Pericardium fibroblast (primary cell): ENCODE results near the gene BCKDK. TPM values are rescaled to one million over a fixed set of nuclear protein-coding genes. Genes with fewer than 3 reads are reported as not detected.

Experiments used
- total RNA-seq: library from RNA; depleted of rRNA; stranded (reverse); fragments of >200 nt; gene quantifications from 2 replicates; pipeline ENCODE4 v1.2.3, GENCODE V29; 2015

The BCKDK gene
- 51.4 and 68.6 TPM in 2 replicates for total RNA-seq

DNA sequence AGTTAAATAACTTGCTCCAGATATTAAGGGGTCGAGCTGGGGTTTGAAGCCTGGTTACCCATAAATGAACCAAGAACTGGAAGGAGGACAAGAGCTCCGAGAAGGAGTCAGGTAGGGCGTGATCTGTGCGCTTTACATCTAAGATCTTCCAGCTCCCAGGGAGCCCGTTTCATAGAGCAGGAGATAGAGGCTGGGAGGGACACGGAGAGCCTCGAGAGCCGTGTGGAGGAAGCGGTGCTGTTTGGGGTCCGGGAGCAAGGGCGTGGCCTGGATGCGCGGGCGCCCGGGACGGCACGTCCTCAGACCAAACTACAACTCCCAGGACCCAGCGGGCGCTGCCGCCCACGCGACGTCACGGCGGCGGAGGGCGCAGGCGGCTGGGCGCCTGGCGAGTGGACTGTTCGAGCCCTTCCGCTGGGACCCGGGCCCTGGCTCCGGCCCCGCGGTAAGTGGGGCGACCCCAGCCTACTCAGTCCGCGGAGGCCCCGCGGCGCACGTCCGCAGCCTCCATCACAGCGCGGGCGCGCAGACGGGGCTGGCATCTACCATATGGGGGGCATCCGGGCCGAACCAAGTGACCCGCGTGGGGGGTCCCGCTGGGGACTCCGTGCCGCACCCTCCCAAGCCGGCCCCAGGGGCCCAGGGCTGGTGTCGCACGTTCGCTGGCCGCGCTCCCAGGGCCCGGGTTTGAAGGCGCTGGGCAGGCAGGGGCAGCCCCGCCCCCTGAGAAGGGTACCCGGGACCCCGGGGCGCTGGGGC, at the start of gene BCKDK:
Gene BCKDK (plus strand): TSS at position 352 of the 759 bp plus-strand sequence. CDS start 838 bp downstream, outside the sequence.

DNA sequence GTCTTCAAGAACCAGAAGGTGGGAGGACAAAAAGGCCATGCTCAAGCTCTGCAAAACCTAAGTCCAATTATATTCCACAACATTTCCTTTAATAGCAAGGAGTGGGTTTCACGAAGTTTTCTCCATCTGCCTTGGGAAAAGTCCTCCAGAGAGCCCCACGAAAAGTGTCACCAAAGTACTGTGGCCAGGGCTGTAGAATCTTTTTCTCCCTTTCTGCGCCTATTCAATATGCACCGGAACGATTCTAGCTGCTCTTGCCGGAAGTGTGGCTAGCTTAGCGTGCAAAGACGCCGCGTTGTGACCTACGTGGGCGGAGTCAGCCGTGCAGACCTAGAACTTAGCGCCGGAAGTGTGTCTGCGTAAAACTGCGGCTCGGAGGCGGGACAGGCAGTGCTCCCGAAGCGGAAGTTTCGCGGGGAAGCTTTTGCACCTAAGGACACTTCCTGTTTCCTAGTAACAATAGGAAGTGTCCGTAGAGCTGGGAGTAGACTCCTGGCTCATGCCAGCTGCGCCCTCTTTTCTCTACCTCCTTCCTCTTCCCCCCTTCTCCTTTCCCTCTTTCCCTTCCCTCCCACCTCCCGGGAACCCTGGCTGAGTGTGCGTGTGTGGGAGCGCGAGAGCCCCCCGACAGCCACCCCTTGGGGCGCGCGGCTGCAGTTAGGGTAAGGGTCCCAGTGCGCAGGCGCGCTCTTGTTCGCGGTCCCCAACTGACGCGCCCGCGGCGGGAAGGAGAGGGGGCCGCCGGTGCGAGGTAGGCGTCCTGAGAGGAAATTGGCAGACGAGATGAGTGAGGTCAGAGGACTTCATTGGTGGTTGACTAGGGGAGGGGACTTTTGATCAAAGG, 34.0 kb upstream of the BCKDK start, which contains the start of the genes ZNF646 and ZNF668:
Gene ZNF646 (plus strand): TSS at position 453 of the 844 bp plus-strand sequence. CDS start 1,903 bp downstream, outside the sequence.
Gene ZNF668 (minus strand): TSS at position 271 of the 844 bp plus-strand sequence. CDS start 9,781 bp downstream, outside the sequence.

DNA sequence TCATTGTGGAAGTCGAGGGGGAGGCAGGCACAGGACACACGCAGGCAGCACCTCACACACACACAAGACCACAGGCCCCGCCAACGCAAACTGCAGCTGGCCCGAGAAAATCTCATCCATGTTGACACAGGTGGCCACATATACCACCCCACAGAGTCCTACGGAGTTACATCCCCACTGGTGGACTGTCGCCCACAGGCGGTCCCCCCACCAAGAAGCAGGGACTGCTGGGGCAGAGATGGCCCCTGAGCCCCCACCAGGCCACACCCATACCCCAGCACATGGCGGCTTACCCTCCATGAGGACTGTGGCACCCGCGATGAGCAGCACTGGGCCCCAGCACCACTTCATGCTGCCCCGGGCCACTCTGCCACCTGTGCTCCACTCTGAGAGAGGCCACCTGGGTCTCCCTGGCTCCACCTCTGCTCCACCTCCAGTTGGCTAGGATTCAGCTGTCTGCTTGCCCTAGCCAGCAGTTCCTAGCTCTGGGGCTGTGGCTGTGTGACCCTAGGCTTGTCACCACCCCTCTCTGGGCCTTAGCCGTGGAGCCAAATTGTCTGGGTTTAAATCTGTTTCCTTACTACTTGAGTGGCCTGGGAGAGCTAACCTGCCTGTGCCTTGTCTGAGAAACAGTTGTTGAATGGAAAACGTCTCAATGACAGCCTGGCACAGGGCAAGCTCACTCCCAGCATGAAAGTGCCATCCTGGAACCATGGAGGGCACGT, 19.6 kb upstream of the BCKDK start, which contains the start of gene PRSS53:
Gene PRSS53 (minus strand): TSS at position 485 of the 725 bp plus-strand sequence. CDS start 134 bp downstream, at position 351.

DNA sequence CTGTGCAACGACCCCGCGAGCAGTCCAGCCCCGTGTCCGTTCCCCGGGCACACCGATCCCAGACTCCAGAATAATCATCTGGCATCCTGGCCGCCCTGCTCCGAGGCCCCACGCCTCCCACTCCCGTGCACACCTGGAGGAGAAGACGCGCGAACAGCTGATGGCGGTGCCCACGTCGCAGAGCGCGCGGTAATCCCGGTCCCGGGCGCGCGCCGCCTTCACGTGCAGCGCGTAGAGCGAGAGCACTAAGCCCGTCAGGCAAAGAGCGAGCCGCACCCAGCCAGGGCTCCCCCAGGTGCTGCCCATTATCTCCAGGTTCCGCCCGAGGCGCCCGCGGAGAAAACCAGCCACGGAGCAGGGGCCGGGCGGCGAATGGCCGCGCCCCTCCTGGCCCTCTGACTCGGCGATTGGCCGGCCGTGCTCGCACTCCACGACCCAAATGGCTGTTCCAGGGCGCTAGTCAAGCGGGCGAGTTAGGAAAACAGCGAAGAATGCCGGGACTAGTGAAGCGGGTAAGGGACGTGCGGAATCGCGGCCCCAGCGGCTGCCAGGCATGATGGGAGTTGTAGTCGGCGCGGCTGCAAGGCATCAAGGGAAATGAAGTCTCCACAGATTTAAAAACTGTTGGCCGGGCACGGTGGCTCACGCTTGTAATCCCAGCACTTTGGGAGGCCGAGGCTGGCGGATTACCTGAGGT, 13.6 kb upstream of the BCKDK start, which contains the start of gene VKORC1:
Gene VKORC1 (minus strand): TSS at position 374 of the 697 bp plus-strand sequence. CDS start 68 bp downstream, at position 306.

DNA sequence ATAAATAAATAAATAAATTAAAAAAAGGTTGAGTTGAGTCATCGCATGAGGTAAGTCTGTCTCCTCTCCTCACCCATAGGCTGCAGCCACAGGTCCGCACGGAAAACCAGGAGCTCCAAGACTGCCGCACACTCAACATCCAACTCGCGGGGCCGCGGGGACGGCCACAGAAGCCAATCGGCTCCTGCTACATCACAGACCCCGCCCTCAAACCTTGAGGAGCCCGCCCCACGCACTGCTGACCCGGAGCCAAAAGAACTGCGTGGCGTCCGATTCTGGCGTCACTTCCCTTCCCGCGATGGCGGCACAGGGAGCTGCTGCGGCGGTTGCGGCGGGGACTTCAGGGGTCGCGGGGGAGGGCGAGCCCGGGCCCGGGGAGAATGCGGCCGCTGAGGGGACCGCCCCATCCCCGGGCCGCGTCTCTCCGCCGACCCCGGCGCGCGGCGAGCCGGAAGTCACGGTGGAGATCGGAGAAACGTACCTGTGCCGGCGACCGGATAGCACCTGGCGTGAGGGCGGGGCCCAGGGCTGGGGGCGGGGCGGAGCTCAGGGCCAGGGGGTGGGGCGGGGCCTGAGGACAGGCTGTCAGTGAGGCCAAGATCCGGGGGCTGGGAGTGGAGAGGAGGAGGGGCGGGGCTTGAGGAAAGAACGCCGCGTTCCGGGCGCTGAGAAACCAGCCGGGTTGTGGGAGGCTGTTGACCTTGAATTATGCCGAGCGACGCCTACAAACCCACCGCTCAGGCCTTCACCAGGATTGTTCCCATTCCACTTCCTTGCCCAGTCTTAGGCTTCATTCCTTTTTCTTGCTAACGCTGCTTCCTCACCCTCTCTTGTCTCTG, 9.4 kb downstream of the BCKDK start, which contains the start of gene KAT8:
Gene KAT8 (plus strand): TSS at position 281 of the 839 bp plus-strand sequence. CDS start 18 bp downstream, at position 299.

DNA sequence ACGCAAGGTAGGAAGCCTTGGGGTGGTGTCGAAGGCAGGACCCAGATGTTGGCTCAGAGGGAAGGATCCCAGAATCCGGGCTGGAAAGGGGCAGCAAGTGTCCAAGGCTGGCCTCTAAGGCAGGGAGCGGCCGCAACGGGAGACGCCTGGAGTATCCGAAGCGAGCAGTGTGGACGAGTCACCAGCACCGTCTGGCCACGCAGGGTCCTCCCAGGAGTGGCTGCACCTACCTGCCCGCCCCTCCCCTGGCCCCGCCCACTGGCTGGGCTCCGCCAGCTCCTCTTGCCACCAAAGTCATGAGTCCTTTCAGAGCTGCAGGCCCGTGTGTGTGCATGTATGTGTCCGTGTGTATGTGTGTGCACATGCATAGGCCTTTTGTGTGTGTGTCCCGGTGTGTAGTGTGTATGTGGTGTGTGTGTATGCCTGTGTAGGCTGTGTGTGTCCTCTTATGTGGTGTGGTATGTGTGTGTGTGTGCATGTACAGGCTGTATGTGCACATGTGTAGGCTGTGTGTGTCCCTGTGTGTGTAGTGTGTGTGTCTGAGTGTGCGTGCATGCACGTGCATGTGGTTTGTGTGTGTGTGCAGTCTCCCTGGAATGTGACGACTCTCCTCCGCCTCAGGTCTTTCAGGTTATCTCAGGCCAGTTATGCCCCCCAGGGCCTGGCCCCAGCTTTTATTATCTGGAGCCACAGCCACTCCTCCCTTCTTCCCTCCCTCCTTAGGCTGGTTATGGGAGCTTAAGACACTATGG, 27.5 kb downstream of the BCKDK start, which contains the start of gene PRSS8:
Gene PRSS8 (minus strand): TSS at position 193 of the 752 bp plus-strand sequence. CDS start 229 bp downstream, outside the sequence.

DNA sequence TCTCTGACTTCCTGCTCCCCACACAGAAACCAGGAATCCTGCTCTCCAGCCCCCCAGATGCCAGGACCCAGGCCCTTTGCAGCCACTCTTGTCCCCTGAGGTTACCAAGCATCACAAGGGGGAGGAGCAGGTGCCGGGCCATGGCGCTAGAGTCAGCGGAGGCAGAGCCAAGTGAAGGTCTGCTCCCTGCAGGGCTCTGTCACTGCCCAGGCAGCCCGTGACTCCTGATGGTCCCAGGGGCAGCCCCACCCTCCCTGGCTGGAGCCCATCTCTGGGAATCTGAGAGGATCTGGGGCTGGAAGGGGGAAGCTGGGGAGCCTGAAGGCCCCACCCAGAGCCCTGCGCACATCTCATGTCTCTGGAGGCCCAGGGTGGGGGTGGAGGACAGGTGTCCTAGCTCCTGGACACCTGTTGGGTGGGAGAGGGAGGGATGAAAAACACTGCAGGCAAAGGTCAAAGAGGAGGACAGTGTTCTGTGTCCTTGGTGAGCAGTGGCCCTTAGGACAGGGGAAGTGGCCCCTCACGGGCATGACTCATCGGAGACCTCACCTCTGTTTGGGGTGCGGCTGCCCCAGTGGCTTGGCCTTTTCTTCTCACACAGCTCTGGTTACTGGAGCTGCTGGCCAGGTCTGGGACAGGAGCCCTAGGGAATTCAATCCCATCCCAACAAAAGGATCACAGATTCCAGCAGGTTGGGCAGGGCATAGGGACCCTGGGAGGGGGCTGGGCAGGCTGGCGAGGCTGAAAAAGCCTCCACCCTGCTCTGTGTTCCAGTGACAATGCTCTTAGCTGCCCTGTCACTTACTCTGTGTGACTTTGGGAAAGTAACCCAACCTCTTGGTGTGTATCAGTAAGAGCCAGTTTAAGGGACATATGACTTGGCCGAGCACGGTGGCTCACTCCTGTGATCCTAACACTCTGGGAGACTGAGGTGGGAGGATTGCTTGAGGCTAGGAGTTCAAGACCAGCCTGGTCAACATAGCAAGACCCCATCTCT, 42.0 kb downstream of the BCKDK start, which contains the start of gene PRSS36:
Gene PRSS36 (minus strand): TSS at position 173 of the 997 bp plus-strand sequence. CDS start 31 bp downstream, at position 142.

Other genes with a start within 250 kb of the BCKDK start
- 65.5 and 67.8 TPM in 2 replicates for gene BCL7C, start 214.3 kb upstream of the BCKDK start, total RNA-seq
- gene CTF1, start 211.8 kb upstream of the BCKDK start, total RNA-seq, result 2.9 and 5.2 TPM in 2 replicates
- gene FBXL19, start 184.8 kb upstream of the BCKDK start, total RNA-seq, result 14.0 and 16.7 TPM in 2 replicates
- gene ORAI3, start 159.3 kb upstream of the BCKDK start, total RNA-seq, result 85.8 and 98.9 TPM in 2 replicates
- gene SETD1A, start 150.6 kb upstream of the BCKDK start, total RNA-seq, result 3.3 and 4.0 TPM in 2 replicates
- gene HSD3B7, start 123.2 kb upstream of the BCKDK start, total RNA-seq, result 11.6 and 14.7 TPM in 2 replicates
- gene STX1B, start 97.7 kb upstream of the BCKDK start, total RNA-seq, result under 0.01 and 0.94 TPM in 2 replicates
- 17.5 and 20.2 TPM in 2 replicates for gene STX4, start 74.8 kb upstream of the BCKDK start, total RNA-seq
- gene ZNF668, start 34.1 kb upstream of the BCKDK start, total RNA-seq, result 13.5 and 16.9 TPM in 2 replicates
- gene ZNF646, start 34.0 kb upstream of the BCKDK start, total RNA-seq, result 9.1 and 13.3 TPM in 2 replicates
- gene PRSS53, start 19.4 kb upstream of the BCKDK start, total RNA-seq, result 0.58 and 1.2 TPM in 2 replicates
- gene VKORC1, start 13.6 kb upstream of the BCKDK start, total RNA-seq, result 198 and 277 TPM in 2 replicates
- 30.2 and 33.0 TPM in 2 replicates for gene KAT8, start 9.3 kb downstream of the BCKDK start, total RNA-seq
- 0.12 and 0.51 TPM in 2 replicates for gene PRSS8, start 27.3 kb downstream of the BCKDK start, total RNA-seq
- 0.34 and 1.3 TPM in 2 replicates for gene PRSS36, start 41.7 kb downstream of the BCKDK start, total RNA-seq
- gene FUS, start 71.8 kb downstream of the BCKDK start, total RNA-seq, result 29.2 and 31.2 TPM in 2 replicates
- 50.4 and 57.1 TPM in 2 replicates for gene PYCARD, start 94.4 kb downstream of the BCKDK start, total RNA-seq
- gene TRIM72, start 105.7 kb downstream of the BCKDK start, total RNA-seq, result 0.68 TPM in 1 of 2 replicates, not detected in the other
- gene PYDC1, start 108.7 kb downstream of the BCKDK start, total RNA-seq, result not detected in 2 replicates
- gene ITGAM, start 151.6 kb downstream of the BCKDK start, total RNA-seq, result not detected in 2 replicates
- gene ITGAX, start 246.8 kb downstream of the BCKDK start, total RNA-seq, result under 0.01 TPM in 1 of 2 replicates, not detected in the other